Smooth muscle cell (in vitro differentiated cells): ENCODE data around the gene GLRX. TPM values are rescaled to one million over a fixed set of nuclear protein-coding genes. Genes with fewer than 3 reads are reported as not detected.

Experiments used
- DNase-seq: peaks from one replicate; lab custom pipeline; 2025; ENCODE audit not compliant: unreplicated experiment; lab: John Stamatoyannopoulos, UW
- H2AFZ ChIP-seq: fragments of 200-600 bp; sonication (generic); 2 replicates; pipeline ENCODE4 v1.6.0; 2016; ENCODE audit warnings: antibody characterized with exemption, low read depth, mild to moderate bottlenecking
- H3F3A ChIP-seq: fragments of 200-600 bp; sonication (generic); 2 replicates; pipeline ENCODE4 v1.6.0; 2017; ENCODE audit warnings: antibody characterized with exemption, low read depth
- H3K27ac ChIP-seq: fragments of 200-600 bp; sonication (generic); 2 replicates; pipeline ENCODE4 v1.5.1; 2016; ENCODE audit warnings: low read depth, mild to moderate bottlenecking
- H3K27me3 ChIP-seq: fragments of 200-600 bp; sonication (generic); 2 replicates; pipeline ENCODE4 v1.6.1; 2016; ENCODE audit warnings: low read depth, mild to moderate bottlenecking
- H3K36me3 ChIP-seq: fragments of 200-600 bp; sonication (generic); 2 replicates; pipeline ENCODE4 v1.5.1; 2016; ENCODE audit warnings: low read depth
- H3K4me1 ChIP-seq: fragments of 200-600 bp; sonication (generic); 2 replicates; pipeline ENCODE4 v1.5.1; 2016; ENCODE audit warnings: low read depth
- H3K4me2 ChIP-seq: fragments of 200-600 bp; sonication (generic); 2 replicates; pipeline ENCODE4 v1.6.0; 2016; ENCODE audit warnings: mild to moderate bottlenecking
- H3K4me3 ChIP-seq: fragments of 200-600 bp; sonication (generic); 2 replicates; pipeline ENCODE4 v1.5.1; 2016; ENCODE audit warnings: mild to moderate bottlenecking
- H3K79me2 ChIP-seq: fragments of 200-600 bp; sonication (generic); 2 replicates; pipeline ENCODE4 v1.6.0; 2016; ENCODE audit warnings: low read depth, mild to moderate bottlenecking
- H3K9ac ChIP-seq: fragments of 200-600 bp; sonication (generic); 2 replicates; pipeline ENCODE4 v1.6.0; 2016; ENCODE audit warnings: low read depth
- H3K9me3 ChIP-seq: fragments of 200-600 bp; sonication (generic); replicated peaks from 2 replicates; pipeline ENCODE4 v1.5.1; 2016; ENCODE audit warnings: low read depth
- H4K20me1 ChIP-seq: fragments of 200-600 bp; sonication (generic); 2 replicates; pipeline ENCODE4 v1.6.0; 2016; ENCODE audit warnings: low read depth
- WGBS: methylation state at CpG from one replicate; pipeline ENCODE4 v1.1.7; 2016; ENCODE audit warnings: low lambda C conversion rate; 5-methylcytosine and 5-hydroxymethylcytosine counted together
- polyA plus RNA-seq: library from polyadenylated mRNA; unstranded; fragments of >200 nt; fragmentation: Nextera tagmentation; extraction: Ambion mirVana; gene quantifications from 2 replicates; pipeline ENCODE4 v1.2.1, GENCODE V29; 2016
- total RNA-seq: library from RNA; depleted of rRNA; stranded (reverse); fragments of >200 nt; gene quantifications from 2 replicates; pipeline ENCODE4 v1.2.3, GENCODE V29; 2014
- TF ChIP-seq, protein P1 (sequence below): fragments of 200-600 bp; sonication (generic); IDR thresholded peaks from 2 replicates; pipeline ENCODE4 v1.5.1; 2017; ENCODE audit warnings: borderline replicate concordance, mild to moderate bottlenecking, antibody characterized with exemption; ENCODE audit not compliant: insufficient read depth, poor library complexity, severe bottlenecking

Gene GLRX
- total and polyA plus RNA-seq, 2 experiments from 2014 or later = 50.8 to 95.7 TPM

DNA sequence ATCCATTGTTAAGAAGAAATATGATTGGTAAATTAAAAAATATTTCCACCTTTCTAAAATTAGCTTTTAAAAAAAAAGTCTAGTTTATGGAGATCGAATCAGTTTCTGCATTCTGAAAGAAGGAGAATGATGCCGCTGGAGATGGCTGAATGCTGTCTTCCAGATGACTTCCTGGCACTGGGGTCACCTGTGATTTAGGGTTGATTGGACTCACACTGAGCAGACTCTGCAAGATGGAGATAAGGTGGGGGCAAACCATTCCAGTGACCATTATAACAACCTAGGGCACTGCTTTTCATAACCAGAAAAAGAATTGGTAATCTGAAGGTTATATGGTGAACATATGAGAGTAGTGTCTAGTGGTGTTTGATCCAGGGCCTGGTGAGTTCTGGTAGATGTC, 50.6 kb downstream of the GLRX start:
- no peaks in the 10 kb centered on the region for H3K27me3 ChIP-seq
- peaks cover 6% of the 10 kb centered on the region for H3F3A ChIP-seq
- no peak overlapping the region for H3K9ac ChIP-seq
- H3K4me2 ChIP-seq = no peak overlapping the region
- H3K4me3 ChIP-seq = no peak overlapping the region
- H4K20me1 ChIP-seq = no peaks in the 10 kb centered on the region
- no peak overlapping the region for H2AFZ ChIP-seq
- no peaks in the 10 kb centered on the region for H3K79me2 ChIP-seq
- H3K9me3 ChIP-seq = no peaks in the 10 kb centered on the region
- 97% methylated on average over 2 of the region's 2 CpGs for WGBS
- no peaks in the 10 kb centered on the region for H3K4me1 ChIP-seq
- TF ChIP-seq, protein P1, sequence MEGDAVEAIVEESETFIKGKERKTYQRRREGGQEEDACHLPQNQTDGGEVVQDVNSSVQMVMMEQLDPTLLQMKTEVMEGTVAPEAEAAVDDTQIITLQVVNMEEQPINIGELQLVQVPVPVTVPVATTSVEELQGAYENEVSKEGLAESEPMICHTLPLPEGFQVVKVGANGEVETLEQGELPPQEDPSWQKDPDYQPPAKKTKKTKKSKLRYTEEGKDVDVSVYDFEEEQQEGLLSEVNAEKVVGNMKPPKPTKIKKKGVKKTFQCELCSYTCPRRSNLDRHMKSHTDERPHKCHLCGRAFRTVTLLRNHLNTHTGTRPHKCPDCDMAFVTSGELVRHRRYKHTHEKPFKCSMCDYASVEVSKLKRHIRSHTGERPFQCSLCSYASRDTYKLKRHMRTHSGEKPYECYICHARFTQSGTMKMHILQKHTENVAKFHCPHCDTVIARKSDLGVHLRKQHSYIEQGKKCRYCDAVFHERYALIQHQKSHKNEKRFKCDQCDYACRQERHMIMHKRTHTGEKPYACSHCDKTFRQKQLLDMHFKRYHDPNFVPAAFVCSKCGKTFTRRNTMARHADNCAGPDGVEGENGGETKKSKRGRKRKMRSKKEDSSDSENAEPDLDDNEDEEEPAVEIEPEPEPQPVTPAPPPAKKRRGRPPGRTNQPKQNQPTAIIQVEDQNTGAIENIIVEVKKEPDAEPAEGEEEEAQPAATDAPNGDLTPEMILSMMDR = no peak
- peaks cover 9% of the 10 kb centered on the region for H3K36me3 ChIP-seq
- no peak for DNase-seq
- H3K27ac ChIP-seq = peak overlapping the region; percentile 41

DNA sequence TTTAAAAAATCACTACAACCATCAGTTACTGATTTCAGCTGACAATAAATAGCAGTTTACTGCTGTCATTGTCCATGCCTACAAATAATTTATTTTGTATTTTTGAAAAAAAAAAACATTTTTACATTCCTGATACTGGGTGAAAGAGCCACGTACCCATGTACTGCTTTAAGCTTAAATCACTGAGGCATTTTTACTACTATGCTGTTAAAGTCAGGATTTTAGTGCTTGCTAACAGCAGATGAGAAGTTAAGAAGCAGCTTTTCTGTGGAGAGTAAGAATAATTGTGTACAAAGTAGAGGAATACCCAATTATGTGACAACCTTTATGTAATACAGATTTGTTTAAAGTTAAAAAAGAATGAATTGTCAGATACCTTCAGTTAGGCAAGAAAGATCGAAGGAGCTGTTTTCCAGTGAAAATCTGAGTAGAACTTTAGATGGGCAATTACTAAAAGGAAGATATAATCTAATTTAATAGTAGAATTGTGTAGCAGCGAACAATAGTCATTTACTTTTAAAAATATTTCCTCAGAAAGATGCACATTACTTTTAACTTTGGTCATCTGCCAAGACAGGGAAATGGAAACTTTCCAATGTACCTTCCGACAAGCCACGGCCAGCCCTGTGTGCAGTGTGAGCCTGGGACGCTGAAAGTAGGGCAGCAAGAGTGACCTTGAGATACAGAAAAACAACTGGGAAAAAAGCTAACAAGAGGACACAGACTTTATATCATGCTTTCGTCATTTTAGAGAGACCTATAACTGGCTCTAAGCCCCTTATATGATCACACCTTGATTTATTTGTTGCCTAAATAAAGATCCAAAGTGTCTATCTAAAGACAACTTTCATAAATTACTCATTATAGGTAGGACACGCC, 51.5 kb downstream of the GLRX start:
- Histone ChIP-seq H3K9ac (no peak overlapping the region), H3K79me2 (no peaks in the 10 kb centered on the region), H3K4me3 (no peak overlapping the region), H3K27ac (no peak overlapping the region), H3K27me3 (no peaks in the 10 kb centered on the region), H3F3A (peaks cover 6% of the 10 kb centered on the region), H3K9me3 (no peaks in the 10 kb centered on the region), H4K20me1 (no peaks in the 10 kb centered on the region), H2AFZ (no peak overlapping the region), H3K36me3 (peaks cover 9% of the 10 kb centered on the region), H3K4me2 (no peak overlapping the region), H3K4me1 (no peaks in the 10 kb centered on the region)
- no peak for DNase-seq
- TF ChIP-seq, protein P1 = no peak
- WGBS = 90% methylated on average over 8 of the region's 8 CpGs

DNA sequence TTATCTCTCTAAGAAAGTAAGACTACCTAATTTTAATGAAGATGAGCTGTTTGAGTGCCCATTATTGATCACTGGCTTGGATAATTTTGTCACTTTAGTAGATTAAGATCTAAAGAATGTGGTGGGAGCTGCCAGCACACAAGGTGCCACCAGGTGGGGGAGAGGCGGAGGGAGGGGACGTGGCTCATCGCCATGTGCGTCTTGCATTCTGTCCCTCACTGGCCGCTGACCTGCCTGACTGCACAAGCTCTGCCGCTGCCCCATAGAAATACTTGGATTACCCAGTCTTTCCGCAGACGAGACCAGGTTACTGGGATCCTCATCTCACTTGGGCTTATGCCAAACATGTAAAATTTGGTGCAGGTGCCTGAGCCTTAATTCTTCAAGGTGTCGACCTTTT, 53.8 kb downstream of the GLRX start:
- H3K36me3 ChIP-seq = peaks cover 14% of the 10 kb centered on the region

More for the DNA sequence above, 53.8 kb downstream of the GLRX start:
- WGBS = 98% methylated on average over 9 of the region's 9 CpGs
- Histone ChIP-seq H2AFZ (no peak overlapping the region), H3K27ac (no peak overlapping the region), H3K9me3 (no peaks in the 10 kb centered on the region), H3K4me3 (no peak overlapping the region), H3K27me3 (no peaks in the 10 kb centered on the region), H4K20me1 (no peaks in the 10 kb centered on the region), H3K4me2 (no peak overlapping the region), H3F3A (peaks cover 6% of the 10 kb centered on the region), H3K9ac (no peak overlapping the region), H3K79me2 (no peaks in the 10 kb centered on the region), H3K4me1 (no peaks in the 10 kb centered on the region)
- no peak for DNase-seq
- TF ChIP-seq, protein P1 = no peak
